Tibial nerve (tissue), 4 donors: ENCODE measurements around the gene MPND. TPM values are rescaled to one million over a fixed set of nuclear protein-coding genes. Genes with fewer than 3 reads are reported as not detected.

Experiments used
- DNase-seq, 2 donors: peaks; one replicate each; pipeline ENCODE4 v3.0.0-alpha.2; 2019; ENCODE audit warnings: low spot score in 2 of 2
- H3K27ac ChIP-seq, 4 donors: fragments of 200-600 bp; sonication (generic) in 3 of 4; one replicate each; pipeline ENCODE4 v1.5.1; 2017 to 2019; ENCODE audit warnings: mild to moderate bottlenecking in 1 of 4
- H3K27me3 ChIP-seq, 2 donors: fragments of 200-600 bp; sonication (generic) in 1 of 2; one replicate each; pipeline versions ENCODE4 v1.5.1 to v1.6.0; 2017 to 2019
- H3K36me3 ChIP-seq, 3 donors: fragments of 200-600 bp; sonication (generic); one replicate each; pipeline ENCODE4 v1.5.1; 2018 to 2019
- H3K4me1 ChIP-seq, 4 donors: fragments of 200-600 bp; sonication (generic) in 3 of 4; one replicate each; pipeline ENCODE4 v1.5.1; 2017 to 2019
- H3K4me3 ChIP-seq, 4 donors: fragments of 200-600 bp; sonication (generic) in 3 of 4; one replicate each; pipeline ENCODE4 v1.5.1; 2017 to 2019; ENCODE audit warnings: mild to moderate bottlenecking in 1 of 4, moderate library complexity in 1 of 4
- H3K9me3 ChIP-seq, 4 donors: fragments of 200-600 bp; sonication (generic) in 3 of 4; one replicate each; pipeline ENCODE4 v1.5.1; 2017 to 2019
- CTCF ChIP-seq, 5 experiments: fragments of 200-600 bp in 3 of 5; fragments of 450-650 bp in 2 of 5; sonication (generic) in 3 of 5; IDR thresholded peaks; one replicate each; pipeline ENCODE4 v1.5.1; 2016 to 2019; ENCODE audit warnings: antibody characterized with exemption in 5 of 5, mild to moderate bottlenecking in 3 of 5, moderate library complexity in 2 of 5
- EP300 ChIP-seq, 2 donors: sonication (generic); formaldehyde crosslinking; IDR thresholded peaks; one replicate each; pipeline ENCODE4 v1.6.1; 2017; ENCODE audit warnings: antibody characterized with exemption in 2 of 2, mild to moderate bottlenecking in 1 of 2
- POLR2A ChIP-seq, 2 donors: fragments of 450-650 bp; IDR thresholded peaks; one replicate each; pipeline ENCODE4 v1.6.1; 2017; ENCODE audit warnings: antibody characterized with exemption in 2 of 2, mild to moderate bottlenecking in 2 of 2, moderate library complexity in 2 of 2
- WGBS, 2 donors: methylation state at CpG; one replicate each; pipeline ENCODE4 v1.1.5; 2018; 5-methylcytosine and 5-hydroxymethylcytosine counted together
- total RNA-seq, 4 donors: library from RNA; depleted of rRNA; stranded (reverse); fragments of >200 nt; gene quantifications; one replicate each; pipeline ENCODE4 v1.1.0, GENCODE V29; 2016

Gene MPND
- total RNA-seq, 4 donors from 2014 or later: 2.2 to 13.2 (median 6.6) TPM

GRCh38 chr19:4354282-4354681 is 10.9 kb downstream of the MPND start:
- Histone ChIP-seq H3K9me3 (no peaks in the 10 kb centered on the region), H3K27me3 (no peaks in the 10 kb centered on the region), H3K27ac (no peak overlapping the region), H3K4me1 (peaks cover 0 to 9% (median 0%) of the 10 kb centered on the region in 4 donors), H3K4me3 (no peak overlapping the region), H3K36me3 (peaks cover 0 to 63% (median 0%) of the 10 kb centered on the region in 3 donors)
- DNase-seq: no peak
- TF ChIP-seq POLR2A (IDR thresholded peaks at IDR 0.05) (no peak), EP300 (IDR thresholded peaks at IDR 0.05) (no peak), CTCF (IDR thresholded peaks at IDR 0.05) (no peak)
- WGBS, 2 donors: 84 to 89% methylated on average over 8 to 12 of the region's 12 CpGs

DNA sequence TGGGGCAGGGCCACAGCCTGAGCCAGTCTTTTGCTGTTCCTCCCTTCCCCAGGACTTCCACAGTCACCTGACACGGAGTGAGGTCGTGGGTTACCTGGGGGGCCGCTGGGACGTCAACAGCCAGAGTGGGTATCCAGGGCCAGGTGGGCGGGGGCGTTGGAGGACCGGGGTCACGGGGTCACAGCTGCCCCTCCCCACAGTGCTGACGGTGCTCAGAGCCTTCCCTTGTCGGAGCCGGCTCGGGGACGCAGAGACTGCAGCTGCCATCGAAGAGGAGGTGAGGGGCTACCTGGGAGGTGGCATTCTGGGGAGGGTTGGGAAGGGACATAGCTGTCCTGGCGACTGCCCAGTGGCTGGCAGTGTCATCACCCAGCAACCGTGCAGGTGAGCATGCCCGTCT is 11.5 kb downstream of the MPND start:
- Histone ChIP-seq H3K4me3 (no peak overlapping the region), H3K27me3 (no peaks in the 10 kb centered on the region), H3K27ac (no peak overlapping the region), H3K9me3 (no peaks in the 10 kb centered on the region), H3K4me1 (peaks cover 0 to 15% (median 0%) of the 10 kb centered on the region in 4 donors), H3K36me3 (peaks cover 0 to 66% (median 0%) of the 10 kb centered on the region in 3 donors)
- no peak for DNase-seq
- WGBS, 2 donors: 74 to 83% methylated on average over 13 to 17 of the region's 17 CpGs
- TF ChIP-seq POLR2A (IDR thresholded peaks at IDR 0.05) (no peak), CTCF (IDR thresholded peaks at IDR 0.05) (no peak), EP300 (IDR thresholded peaks at IDR 0.05) (no peak)

GRCh38 chr19:4357095-4357797 is 13.9 kb downstream of the MPND start:
- Histone ChIP-seq H3K27ac (no peak overlapping the region), H3K36me3 (peaks cover 0 to 84% (median 2%) of the 10 kb centered on the region in 3 donors), H3K4me1 (peaks cover 0 to 18% (median 0%) of the 10 kb centered on the region in 4 donors), H3K9me3 (no peaks in the 10 kb centered on the region), H3K27me3 (no peaks in the 10 kb centered on the region), H3K4me3 (no peak overlapping the region)
- 53 to 68% methylated on average over 18 to 20 of the region's 23 CpGs for WGBS, 2 donors
- no peak for TF ChIP-seq POLR2A (IDR thresholded peaks at IDR 0.05)
- no peak for TF ChIP-seq EP300 (IDR thresholded peaks at IDR 0.05)
- TF ChIP-seq CTCF (IDR thresholded peaks at IDR 0.05): no peak
- DNase-seq: no peak

DNA sequence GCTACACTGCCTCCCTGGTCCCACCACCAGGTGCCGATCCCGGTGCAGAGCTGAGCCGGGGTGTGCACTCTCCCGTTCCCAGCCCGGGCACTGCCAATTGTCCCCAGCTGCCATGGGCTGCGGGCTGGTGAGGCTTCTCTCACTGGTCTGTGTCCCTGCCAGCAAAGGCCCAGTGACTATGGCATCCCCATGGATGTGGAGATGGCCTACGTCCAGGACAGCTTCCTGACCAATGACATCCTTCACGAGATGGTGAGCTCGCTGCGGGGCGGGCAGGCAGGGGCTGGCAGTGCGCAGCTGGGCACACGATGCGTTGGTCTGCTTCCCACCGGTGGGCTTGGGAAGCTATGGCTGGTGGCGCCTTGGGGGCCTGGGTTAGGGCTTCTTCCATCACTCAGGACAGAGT is 14.6 kb downstream of the MPND start:
- H3K4me1 ChIP-seq: peaks cover 0 to 18% (median 0%) of the 10 kb centered on the region in 4 donors
- H3K27me3 ChIP-seq: no peaks in the 10 kb centered on the region
- no peak for DNase-seq
- H3K4me3 ChIP-seq: no peak overlapping the region
- WGBS, 2 donors: 84 to 92% methylated on average over 11 to 16 of the region's 16 CpGs
- TF ChIP-seq POLR2A (IDR thresholded peaks at IDR 0.05) (no peak), EP300 (IDR thresholded peaks at IDR 0.05) (no peak), CTCF (IDR thresholded peaks at IDR 0.05) (no peak)
- no peaks in the 10 kb centered on the region for H3K9me3 ChIP-seq
- peaks cover 0 to 91% (median 2%) of the 10 kb centered on the region in 3 donors for H3K36me3 ChIP-seq
- H3K27ac ChIP-seq: no peak overlapping the region
